H7 (cell line): ENCODE measurements around the gene DNAAF9. TPM values are rescaled to one million over a fixed set of nuclear protein-coding genes. Genes with fewer than 3 reads are reported as not detected.
"Not testable (repeated sequence)": the region's sequence is repeated elsewhere in the genome, so short reads cannot be mapped to it uniquely, and the experiment has no call there.

Experiments used
- DNase-seq: peaks from one replicate; pipeline ENCODE4 v3.0.0; 2012
- H3K27me3 ChIP-seq: 2 replicates; pipeline ENCODE4 v1.6.0; 2011; ENCODE audit warnings: mild to moderate bottlenecking, low read length; ENCODE audit not compliant: control insufficient read depth, insufficient read depth
- H3K36me3 ChIP-seq: replicated peaks from 2 replicates; pipeline ENCODE4 v1.5.1; 2011; ENCODE audit warnings: low read length; ENCODE audit not compliant: control insufficient read depth, insufficient read depth
- H3K4me3 ChIP-seq: 2 replicates; pipeline ENCODE4 v1.5.1; 2011; ENCODE audit warnings: low read depth, mild to moderate bottlenecking, control low read depth, low read length, moderate library complexity; ENCODE audit not compliant: insufficient read depth
- total RNA-seq: library from RNA; depleted of rRNA; stranded (reverse); fragments of >200 nt; shearing (Covaris generic); gene quantifications from 2 replicates; pipeline ENCODE4 v1.2.3, GENCODE V29; 2014

DNAAF9 gene
- total RNA-seq, 1 experiment from 2014 or later: 3.3 TPM

- Histone ChIP-seq H3K27me3 (no peaks in the 10 kb centered on the region), H3K4me3 (no peak overlapping the region), H3K36me3 (no peaks in the 10 kb centered on the region)
- DNase-seq: no peak
These were observed 15.7 kb upstream of the DNAAF9 start for GRCh38 chr20:3423126-3423525.

GRCh38 chr20:3421985-3422384, 14.5 kb upstream of the DNAAF9 start:
- Histone ChIP-seq H3K27me3 (no peaks in the 10 kb centered on the region), H3K36me3 (no peaks in the 10 kb centered on the region), H3K4me3 (no peak overlapping the region)
- DNase-seq: no peak

DNA sequence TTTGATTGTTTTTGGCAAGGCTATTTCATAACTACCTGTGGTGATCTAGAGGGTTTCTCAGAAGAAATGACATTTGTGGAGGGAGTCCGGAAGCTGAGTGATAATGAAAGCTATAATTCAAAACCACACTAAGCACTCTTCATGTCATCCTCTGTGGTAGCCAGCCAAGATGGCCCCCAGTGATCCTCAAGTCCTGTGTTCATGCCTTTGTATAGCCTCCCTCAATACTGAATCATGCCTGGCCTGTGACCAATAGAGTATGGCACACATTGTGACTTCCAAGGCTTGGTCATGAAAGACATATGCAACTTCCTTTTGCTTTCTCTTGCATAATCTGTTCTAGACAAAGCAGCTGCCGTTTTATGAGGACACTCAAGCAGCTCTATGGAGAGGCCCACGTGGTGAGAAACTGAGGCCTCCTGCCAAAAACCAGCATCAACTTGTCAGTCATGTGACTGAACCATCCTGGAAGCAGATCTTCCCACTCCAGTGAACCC, 12.8 kb upstream of the DNAAF9 start:
- no peaks in the 10 kb centered on the region for H3K36me3 ChIP-seq
- no peaks in the 10 kb centered on the region for H3K27me3 ChIP-seq

GRCh38 chr20:3418161-3418560, 10.7 kb upstream of the DNAAF9 start:
- not testable (repeated sequence) for H3K27me3 ChIP-seq, H3K36me3 ChIP-seq, DNase-seq, H3K4me3 ChIP-seq

More for the DNA sequence above, 12.8 kb upstream of the DNAAF9 start:
- H3K4me3 ChIP-seq: no peak overlapping the region
- no peak for DNase-seq

- no peak for DNase-seq
- Histone ChIP-seq H3K27me3 (no peaks in the 10 kb centered on the region), H3K4me3 (no peak overlapping the region), H3K36me3 (no peaks in the 10 kb centered on the region)
These were observed 6.7 kb upstream of the DNAAF9 start for GRCh38 chr20:3414122-3414521.

DNA sequence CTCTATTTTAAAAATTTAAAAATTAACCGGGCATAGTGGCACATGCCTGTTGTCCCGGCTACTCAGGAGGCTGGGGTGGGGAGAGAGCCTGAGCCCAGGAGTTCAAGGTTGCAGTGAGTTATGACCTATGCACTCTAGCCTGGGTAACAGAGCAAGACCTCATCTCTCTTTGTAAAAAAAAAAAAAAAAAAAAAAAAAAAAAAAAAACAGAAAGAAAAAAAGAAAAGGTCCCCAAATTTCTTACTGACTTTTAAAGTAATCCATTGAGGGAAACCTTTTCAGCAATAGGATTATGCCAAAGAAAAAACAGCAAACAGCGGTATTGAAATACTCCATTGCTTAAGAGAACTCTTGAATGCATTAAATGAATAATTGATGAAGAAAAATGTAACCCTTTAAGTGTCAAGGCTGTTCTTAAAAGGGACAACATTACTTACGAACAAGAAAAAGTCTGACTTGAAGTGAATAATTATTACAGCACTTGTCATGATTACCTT, 6.0 kb upstream of the DNAAF9 start:
- Histone ChIP-seq H3K36me3 (no peaks in the 10 kb centered on the region), H3K4me3 (no peak overlapping the region), H3K27me3 (no peaks in the 10 kb centered on the region)
- no peak for DNase-seq

GRCh38 chr20:3412600-3413392, 5.3 kb upstream of the DNAAF9 start:
- Histone ChIP-seq H3K4me3 (no peak overlapping the region), H3K36me3 (no peaks in the 10 kb centered on the region), H3K27me3 (no peaks in the 10 kb centered on the region)
- no peak for DNase-seq

GRCh38 chr20:3410464-3410863, 3.0 kb upstream of the DNAAF9 start:
- H3K4me3 ChIP-seq: no peak overlapping the region

DNA sequence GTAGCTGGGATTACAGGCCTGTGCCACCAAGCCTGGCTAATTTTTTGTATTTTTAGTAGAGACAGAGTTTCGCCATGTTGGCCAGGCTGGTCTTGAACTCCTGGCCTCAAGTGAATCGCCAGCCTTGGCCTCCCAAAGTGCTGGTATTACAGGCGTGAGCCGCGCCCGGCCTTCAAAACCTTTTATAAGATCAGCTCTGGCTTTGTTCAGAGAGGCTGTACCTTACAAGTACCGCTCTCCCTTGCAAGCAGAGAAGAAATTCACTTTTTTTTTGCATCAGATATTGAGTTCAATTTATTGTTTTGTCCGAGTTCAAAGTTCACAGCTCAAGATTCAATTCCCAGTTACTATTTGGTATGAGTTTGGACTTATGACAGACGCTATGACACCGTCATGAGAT, 1.9 kb upstream of the DNAAF9 start:
- Histone ChIP-seq H3K4me3 (no peak overlapping the region), H3K27me3 (peaks cover 8% of the 10 kb centered on the region; the same call in 1 of the 2 replicates), H3K36me3 (no peaks in the 10 kb centered on the region)
- no peak for DNase-seq

More at GRCh38 chr20:3410464-3410863, 3.0 kb upstream of the DNAAF9 start:
- no peak for DNase-seq
- H3K27me3 ChIP-seq: peaks cover 8% of the 10 kb centered on the region; the same call in 1 of the 2 replicates
- no peaks in the 10 kb centered on the region for H3K36me3 ChIP-seq

DNA sequence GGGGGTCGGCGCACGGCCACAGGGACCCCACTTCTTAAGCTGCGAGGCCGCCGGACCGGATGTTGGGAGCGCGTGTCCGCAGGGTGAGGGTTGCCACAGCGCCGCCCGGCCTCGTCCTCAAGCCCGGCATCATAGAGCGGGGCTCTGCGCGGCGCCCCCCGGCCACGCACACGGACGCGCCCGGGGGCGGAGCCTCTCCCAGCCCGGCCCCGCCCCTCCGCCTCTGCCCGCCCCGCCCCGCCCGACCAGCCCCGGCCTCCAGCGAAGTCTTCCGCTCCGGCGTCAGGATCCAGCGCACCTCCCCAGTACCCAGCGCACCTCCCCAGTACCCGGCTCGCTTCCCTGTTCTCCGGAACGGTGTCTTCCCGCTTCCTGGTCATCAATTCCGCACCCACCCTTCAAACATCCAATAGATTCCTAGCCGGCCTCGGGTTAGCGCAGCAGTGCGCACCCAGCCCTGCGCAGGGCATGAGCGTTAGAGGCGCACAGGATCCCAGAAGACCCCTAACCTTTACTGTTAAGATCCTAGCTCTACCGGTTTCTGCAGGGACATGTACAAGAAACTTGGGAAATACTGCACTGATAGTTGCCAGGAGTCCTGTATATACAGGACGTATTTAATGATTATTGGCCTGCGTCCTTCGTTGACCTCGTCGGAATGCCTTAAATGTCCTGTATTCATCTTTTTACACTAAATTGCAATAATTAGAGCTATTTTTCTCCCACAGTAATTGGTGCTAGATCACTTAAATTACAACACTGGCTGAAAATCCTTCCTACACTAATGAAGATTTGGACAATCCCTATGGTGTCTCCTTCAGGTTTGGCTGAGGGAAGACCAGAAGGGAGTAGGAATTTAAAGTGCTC, 535 bp upstream of the DNAAF9 start:
- DNase-seq: peak; percentile 95
- Histone ChIP-seq H3K27me3 (peaks cover 8% of the 10 kb centered on the region; the same call in 1 of the 2 replicates), H3K4me3 (peak overlapping the region; percentile 76), H3K36me3 (no peaks in the 10 kb centered on the region)

DNA sequence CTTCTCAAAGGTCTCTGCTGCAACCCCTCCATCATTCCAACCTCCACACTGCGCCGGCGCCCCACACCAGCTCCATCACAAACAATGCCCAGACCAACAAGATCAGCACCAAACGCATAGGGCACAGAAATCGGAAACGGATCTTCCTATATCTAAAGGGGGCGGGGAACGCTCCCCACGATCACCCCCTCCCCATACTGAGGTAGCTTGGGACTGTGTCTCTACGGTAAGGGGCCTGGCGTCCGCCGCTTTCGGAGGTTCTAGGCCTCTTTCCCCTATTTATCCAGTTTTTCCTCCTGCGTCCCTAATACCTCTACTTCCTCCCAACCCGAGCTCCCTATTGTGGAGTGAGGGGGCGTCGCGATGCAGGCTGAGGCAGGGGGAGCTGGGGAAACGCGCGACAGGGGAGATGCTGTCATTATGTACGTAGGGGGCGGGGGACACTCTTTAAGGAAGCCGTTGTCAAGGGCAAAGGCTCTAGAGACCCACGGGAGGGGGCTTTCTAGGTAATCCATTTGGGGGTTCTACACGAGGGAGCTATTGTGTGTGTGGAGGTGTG, 909 bp downstream of the DNAAF9 start:
- H3K27me3 ChIP-seq: peaks cover 8% of the 10 kb centered on the region; the same call in 1 of the 2 replicates
- H3K36me3 ChIP-seq: no peaks in the 10 kb centered on the region
- peak overlapping the region; percentile 76 for H3K4me3 ChIP-seq
- peak; percentile 48 for DNase-seq

DNA sequence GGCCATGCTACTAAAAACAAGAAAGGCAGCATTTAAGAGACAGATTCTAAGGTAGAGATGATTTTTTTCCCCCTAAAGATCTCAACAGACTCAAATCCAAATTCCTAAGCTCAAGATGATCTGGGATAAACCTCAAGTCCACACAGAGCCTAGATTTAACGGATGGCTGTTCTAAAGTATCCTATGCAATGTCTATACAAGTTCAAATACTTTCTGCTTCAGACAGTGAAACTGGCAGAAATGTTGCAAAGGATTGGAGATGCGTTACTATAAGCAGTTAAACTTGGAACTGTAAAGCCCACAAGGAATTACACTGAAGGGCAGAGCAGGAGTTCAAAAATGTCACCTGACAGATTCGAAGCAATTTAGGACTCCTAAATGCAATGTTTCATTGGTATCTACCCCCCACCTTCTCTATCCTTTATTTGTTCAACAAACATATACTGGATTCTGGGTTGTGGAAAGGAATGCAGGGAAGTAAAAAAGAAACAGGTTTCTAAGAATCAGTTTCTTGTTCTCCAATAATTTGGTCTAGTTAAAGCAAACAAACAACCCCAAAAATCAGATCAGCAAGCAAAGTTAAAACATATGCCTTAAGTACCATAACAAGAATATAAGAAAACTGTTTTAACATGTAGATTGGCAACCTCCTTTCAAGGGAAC, 1.6 kb downstream of the DNAAF9 start:
- Histone ChIP-seq H3K4me3 (peak overlapping the region; percentile 76; the same call in 1 of the 2 replicates), H3K27me3 (peaks cover 8% of the 10 kb centered on the region; the same call in 1 of the 2 replicates), H3K36me3 (no peaks in the 10 kb centered on the region)
- no peak for DNase-seq

- Histone ChIP-seq H3K4me3 (no peak overlapping the region), H3K36me3 (no peaks in the 10 kb centered on the region), H3K27me3 (peaks cover 8% of the 10 kb centered on the region; the same call in 1 of the 2 replicates)
- no peak for DNase-seq
These were observed 2.3 kb downstream of the DNAAF9 start for GRCh38 chr20:3405139-3405538.

DNA sequence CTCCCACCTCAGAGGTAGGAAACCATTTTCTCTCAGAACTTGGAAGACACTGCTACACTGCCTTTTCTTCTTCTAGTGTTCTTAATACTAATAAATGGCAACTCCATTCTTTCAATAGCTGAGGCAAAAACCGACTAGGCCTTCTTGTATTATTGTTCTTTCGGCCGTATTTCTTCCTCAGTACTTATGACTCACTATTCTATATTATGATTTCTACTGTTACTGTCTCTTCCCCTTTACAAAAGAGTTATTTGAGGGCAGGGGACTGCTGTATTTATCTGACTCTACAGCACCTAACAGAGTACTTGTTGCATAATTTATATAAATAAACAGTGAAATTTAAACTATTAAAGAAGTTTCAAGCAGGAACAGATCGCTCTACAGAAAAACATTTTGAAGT, 3.1 kb downstream of the DNAAF9 start:
- no peak for DNase-seq
- H3K27me3 ChIP-seq: peaks cover 8% of the 10 kb centered on the region; the same call in 1 of the 2 replicates
- no peak overlapping the region for H3K4me3 ChIP-seq
- H3K36me3 ChIP-seq: no peaks in the 10 kb centered on the region
